Stimulated activated CD8-positive, alpha-beta memory T cell treated with anti-CD3 and anti-CD28 coated beads, Interleukin-15, amount 100 ng/mL, for 24 hours (primary cell): Measurements from ENCODE around the gene METTL5.

Experiments
- DNase-seq: peaks from one replicate; pipeline ENCODE4 v3.0.0-alpha.2; 2020; ENCODE audit warnings: low read depth

Gene METTL5

GRCh38 chr2:169781249-169782013 lies 43.3 kb downstream of the METTL5 start:
- no peak for DNase-seq

- DNase-seq = no peak
Measured at GRCh38 chr2:169778446-169778845, 46.3 kb downstream of the METTL5 start.

DNA sequence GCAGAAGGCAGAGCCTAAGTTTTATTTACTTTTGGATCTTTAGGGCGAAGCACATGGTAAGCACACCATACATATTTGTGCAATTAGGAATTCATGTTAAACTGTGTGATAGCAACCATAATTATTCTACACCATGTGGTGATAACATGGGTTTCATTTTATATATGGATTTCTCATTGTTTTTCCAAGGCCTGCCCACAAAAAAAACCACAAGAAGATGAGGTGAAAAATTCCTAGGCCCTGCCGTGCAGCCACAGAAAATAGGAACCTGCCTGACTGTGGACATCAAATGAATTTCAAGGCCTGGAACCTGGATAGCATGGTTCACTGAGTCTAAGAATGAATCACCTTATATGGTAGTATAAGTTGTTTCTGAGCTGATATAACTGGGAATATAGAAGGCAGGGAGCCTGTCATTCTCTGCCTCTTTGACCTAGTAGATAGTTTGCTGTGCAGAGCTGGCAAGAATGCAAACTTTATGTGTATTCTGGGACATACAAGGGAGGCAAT lies 48.4 kb downstream of the METTL5 start:
- DNase-seq = no peak

DNA sequence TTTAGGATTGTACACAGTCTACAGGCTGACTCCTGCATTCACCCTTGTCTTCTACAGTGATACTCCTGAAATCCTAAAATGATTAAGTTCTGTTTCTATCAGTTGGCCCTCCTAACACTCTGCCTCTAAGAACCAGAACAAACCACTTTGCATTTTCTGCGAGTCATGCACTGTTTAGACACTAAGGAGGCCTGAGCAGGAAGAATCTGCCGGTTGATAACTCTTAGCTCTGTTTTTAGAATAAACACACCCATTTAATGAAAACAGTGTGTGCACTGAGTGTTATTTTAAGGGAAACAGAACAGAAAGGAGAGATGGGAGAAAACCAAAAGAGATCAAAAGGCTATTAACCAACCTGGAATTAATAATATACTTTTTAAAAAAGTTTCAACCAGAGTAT lies 48.9 kb downstream of the METTL5 start:
- DNase-seq = no peak

GRCh38 chr2:169775354-169775753 lies 49.4 kb downstream of the METTL5 start:
- DNase-seq = no peak

- DNase-seq = no peak
Measured at GRCh38 chr2:169772651-169773050, 52.1 kb downstream of the METTL5 start.

DNA sequence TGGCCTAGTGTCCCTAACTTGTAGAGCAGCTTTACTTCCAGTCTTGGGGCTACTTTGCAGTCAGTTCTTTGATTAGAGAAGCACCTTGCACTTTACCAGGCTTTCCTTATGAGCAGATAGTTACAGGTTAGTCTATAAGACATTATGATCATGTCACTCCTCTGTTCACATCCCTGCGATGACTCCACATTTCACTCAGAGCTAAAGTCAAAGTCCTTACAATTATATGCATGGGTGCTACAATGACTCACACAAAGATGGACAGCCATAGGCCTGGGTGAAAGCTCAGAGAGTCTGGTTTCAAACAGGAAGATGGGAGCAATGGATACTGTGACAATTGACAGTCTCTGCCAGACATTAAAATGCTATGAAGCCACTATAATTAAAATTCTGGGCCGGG lies 53.1 kb downstream of the METTL5 start:
- no peak for DNase-seq

DNA sequence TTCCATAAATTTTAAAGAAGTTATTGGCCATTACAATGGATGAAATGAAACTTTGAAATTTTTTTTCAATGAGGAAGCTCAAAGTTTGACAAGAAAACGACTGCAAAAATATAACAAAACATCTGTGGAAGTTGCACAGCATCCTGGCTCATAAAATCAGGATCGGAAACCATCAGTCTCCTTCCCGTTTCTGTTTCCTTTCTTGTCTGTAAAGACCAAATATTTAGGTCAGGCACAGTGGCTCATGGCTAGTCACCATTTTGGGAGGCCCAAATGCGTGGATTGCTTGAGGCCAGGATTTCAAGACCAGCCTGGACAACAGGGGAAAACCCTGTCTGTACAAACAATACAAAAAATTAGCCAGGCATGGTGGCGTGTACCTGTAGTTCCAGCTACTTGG lies 53.7 kb downstream of the METTL5 start:
- no peak for DNase-seq

- DNase-seq = no peak
Measured at GRCh38 chr2:169768262-169768995, 56.3 kb downstream of the METTL5 start.

DNA sequence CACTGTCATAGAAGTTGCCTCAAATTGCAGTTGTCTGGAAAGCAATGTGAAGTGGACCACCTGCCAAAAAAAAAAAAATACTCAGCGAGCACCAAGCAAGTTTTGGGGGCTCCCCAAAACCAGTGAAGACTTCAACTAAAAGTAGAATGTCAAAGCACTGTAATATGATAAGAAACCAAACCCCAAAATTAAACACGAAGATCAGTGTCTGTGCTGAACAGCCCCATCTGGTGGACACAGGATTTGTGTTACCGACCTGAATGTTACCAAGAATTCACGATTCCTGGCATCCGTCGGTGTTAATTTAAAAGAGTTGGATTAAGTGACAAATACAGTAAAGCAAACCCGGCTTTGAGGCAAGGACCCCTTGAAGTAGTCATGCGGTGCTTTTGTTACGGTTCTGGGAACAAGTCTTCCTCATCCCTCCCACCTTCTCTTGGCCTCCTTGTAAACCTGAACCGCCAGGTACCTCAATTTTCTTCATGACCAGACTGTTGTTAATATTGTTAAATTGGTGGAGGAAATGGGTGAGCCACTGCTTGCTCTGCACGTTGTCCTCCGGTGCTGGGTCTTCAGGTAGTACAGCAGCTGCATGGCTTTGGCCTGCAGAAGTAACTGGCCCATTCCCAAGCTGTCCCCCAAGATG lies 57.3 kb downstream of the METTL5 start:
- no peak for DNase-seq

DNA sequence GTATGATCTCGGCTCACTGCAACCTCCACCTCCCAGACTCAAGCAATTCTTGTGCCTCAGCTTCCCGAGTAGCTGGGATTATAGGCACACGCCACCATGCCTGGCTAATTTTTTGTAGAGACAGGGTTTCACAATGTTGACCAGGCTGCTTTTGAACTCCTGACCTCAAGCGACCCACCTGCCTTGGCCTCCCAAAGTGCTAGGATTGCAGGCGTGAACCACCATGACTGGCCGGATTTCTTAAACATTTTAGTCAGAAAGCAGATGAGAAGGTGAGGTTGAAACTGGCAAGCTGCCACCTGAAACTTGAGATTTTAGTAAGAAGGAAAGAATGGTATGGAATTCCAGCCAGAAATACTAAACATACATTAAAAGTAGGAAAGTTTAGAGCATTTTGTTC lies 59.2 kb downstream of the METTL5 start:
- DNase-seq = no peak

DNA sequence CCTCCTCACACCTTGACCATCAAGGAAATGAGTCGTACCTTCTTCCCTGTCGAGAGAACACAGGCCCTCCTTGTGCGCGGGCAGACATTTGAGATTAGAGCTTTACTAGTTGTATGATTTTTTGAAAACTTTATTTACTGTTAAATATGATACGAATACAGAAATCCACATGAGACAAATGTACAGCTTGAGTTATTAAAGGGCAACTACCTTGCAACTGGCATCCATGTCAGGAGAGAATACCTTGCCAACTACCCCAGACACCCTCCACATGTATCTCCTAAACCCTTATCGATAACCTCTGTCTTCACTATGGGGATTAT lies 62.8 kb downstream of the METTL5 start:
- DNase-seq = no peak
